NT2/D1 (cell line): Measurements from ENCODE around the gene PAN3.

Source experiments
- SUZ12 ChIP-seq: IDR thresholded peaks from 2 replicates; pipeline ENCODE4 v1.6.1; 2011; ENCODE audit not compliant: insufficient read length, insufficient read depth; ENCODE audit errors: extremely low read depth
- YY1 ChIP-seq: IDR thresholded peaks from 2 replicates; pipeline ENCODE4 v1.6.1; 2011; ENCODE audit not compliant: insufficient read length, insufficient read depth
- ZNF274 ChIP-seq: IDR thresholded peaks from 2 replicates; pipeline ENCODE4 v1.6.1; 2011; ENCODE audit warnings: mild to moderate bottlenecking, low read depth, low read length

- TF ChIP-seq ZNF274 (no peak), YY1 (no peak), SUZ12 (no peak)
Observed at GRCh38 chr13:28181413-28181812, 43.1 kb downstream of the PAN3 start.
